Activated CD8-positive, alpha-beta memory T cell treated with anti-CD3 and anti-CD28 coated beads for 48 hours (primary cell): ENCODE measurements around the gene LRP4.

Experiments
- DNase-seq, 3 experiments: peaks; one replicate each; pipeline ENCODE4 v3.0.0-alpha.2; 2020; ENCODE audit warnings: low read depth in 2 of 3, low spot score in 2 of 3

LRP4 gene

DNA sequence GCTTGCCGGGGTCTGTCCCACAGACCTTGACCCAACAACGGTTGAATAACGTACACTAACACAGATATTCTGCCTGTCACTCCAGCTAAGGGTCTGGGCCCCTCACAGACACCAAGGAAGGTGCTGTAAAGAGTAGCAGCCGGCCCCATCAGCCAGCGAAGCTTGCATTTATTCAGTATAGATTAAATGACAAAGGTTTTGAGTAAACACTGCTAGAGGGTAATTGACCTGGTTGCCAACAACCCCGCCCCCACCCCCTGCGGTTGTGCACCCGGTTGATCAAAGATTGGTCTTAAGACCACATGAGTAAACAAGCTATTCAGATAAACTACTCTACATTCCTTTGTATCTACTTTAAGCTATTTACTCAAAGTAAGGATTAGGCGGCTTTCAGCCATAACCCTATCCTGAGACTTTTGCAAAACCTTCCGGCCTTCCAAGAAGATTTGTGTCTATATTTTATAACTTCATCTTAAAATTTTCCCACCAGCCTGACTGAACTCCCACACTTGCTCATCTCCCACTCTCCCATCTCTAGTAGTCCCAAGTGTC is 67.4 kb downstream of the LRP4 start:
- DNase-seq = no peak

DNA sequence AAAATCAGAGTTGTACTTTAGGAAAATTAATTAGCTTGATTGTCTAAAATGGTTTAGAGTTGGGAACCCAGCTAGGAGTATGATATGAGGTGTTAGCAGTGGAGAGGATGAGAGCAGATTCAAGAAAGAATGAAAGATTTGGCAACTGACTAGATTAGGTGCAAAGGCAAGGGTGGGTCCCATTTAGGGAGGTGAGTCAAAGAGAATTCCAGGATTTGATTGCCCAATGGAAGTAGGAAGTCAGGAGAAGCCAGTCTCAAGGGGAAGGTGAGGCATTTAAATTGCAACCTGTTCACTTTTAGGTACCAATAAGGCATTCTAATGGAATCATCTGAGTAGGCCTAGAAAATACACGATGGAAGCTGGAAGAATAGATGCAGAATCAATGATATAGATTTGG is 68.7 kb downstream of the LRP4 start:
- no peak for DNase-seq

DNA sequence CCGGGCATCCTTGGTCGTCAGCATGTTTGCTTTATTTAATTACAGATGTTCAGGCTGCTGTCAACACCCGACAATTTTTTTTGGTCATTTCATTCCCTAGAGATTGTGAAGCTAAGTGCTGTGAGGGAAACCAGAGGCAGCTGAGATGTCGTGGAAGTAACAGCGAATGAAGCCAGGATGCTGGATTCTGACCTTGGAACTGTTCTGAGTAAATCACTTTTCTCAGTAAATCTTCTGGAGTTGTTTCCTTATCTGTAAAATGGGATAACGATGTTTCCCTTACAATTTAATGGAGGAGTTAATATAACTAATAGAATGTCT is 71.9 kb downstream of the LRP4 start:
- no peak for DNase-seq

DNA sequence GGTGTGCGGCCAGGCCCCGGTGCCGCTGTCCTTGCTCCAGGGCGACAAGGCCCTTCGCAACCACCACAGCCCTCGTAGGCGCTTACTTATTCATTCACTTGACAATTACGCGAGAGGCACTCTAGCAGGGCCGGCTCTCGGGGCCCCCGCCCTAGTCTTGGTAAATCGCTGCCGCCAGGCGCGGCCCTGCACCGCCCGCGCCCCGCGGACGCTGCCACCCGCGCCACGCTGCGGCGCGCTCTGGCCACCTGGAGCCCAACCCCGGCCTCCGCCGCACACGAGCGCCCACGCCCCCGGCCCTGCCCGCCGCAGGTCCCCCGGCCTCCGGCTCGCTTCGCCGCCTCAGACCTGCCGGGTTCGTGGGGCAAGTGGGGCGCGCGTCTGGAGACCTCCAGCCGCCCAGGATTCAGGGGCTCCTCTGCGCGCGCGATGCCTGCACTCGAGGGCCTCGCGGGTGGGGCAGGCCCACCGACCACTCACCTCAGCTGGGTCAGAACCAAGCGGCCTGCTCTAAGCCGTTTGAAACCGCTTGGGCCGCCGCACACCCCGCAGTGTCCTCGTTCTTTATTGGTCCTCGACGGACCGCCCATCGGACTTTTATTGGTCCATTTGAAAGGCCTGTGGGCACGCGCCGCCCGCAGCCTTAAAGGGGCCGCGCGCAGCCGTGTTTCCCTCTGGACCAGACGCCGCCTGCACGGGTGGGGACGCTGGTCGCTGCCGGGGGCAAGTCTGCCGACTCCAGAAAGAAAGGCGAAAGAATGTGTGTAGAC is 72.4 kb downstream of the LRP4 start, which contains the start of gene CKAP5:
Gene CKAP5, minus strand, starts transcription at position 541 of the 770 bp plus-strand sequence. CDS start 25,049 bp downstream, outside the sequence.
- DNase-seq = peak; percentile 68 to 76 (median 73)

DNA sequence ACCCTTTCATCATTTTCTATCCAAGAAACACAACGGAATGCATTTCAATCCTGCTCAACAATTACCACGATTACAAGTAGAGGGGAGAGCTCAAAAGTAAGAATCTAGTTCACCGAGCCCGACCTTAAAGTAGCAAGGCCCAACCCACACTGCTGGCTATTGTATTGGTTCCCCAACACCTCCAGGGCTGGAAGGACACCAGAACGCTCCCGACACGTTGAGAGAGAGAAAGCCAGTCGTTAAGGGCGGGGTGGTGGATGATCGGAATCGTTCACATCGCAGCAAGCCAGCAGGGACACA is 73.0 kb downstream of the LRP4 start:
- no peak for DNase-seq

DNA sequence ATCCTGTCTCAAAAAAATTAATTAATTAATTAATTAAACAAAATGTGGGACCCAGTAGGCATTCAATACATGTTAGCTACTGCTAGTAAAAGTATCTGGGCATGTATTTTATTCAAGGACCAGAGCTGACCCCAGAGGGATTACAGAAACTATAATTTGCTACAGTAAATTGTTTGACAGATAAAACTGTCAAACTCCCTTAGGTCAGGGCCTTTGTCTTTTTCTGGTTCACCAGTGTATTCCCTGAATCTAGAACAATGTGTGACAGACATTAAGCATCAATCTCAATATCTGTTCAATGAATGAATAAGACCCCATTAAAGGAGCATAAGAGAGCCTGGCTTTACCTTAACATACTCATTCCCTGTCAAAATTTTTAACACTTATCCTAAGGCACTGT is 78.2 kb downstream of the LRP4 start:
- DNase-seq = no peak

DNA sequence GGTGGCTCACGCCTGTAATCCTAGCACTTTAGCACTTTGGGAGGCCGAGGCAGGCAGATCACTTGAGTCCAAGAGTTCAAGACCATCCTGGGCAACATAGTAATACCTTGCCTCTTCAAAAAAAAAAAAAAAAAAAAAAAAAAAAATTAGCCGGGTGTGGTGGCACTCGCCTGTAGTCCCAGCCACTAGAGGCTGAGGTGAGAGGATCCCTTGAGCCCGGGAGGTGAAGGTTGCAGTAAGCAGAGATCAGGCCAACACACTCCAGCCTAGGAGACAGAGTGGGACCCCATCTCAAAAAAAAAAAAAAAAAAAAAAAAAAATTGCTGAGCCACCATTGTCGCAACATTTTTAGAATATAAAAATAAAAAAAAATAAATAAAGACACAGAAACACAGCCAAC is 79.8 kb downstream of the LRP4 start:
- DNase-seq = no peak

DNA sequence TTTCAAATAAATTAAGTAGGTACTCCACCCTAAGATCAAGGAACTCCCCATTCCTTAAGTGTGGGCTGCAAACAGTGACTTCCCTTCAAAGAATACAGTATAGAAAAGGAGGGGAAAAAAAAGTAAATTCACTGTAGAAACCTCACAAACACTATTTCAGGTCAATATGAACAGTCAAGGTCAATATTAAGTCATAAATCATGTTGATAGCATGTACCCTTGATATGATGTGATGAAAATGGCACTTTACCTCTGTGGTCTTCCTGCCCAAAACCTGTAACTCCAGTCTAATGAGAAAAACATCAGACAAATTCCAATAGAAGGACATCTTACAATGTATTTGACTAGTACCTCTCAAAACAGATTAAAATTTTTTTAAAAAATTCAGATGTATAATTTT is 80.5 kb downstream of the LRP4 start:
- DNase-seq = no peak

DNA sequence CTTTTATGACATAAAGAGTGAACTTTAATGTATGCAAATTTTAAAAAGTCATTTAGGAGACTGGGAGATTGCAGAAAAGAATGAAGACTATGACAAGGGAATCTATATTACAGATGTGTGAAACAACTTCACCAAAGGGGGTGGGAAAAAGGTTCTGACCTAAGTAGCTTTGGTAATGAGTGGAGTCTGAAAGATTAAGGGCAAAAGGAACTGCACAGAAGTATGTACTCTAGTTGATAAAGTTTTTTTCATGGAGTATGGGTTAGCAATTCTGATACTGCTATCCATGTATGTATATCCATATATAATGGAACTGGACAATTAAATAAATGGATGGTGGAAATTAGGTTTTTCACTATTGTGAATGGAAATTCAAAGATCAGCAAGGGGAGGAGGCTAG is 81.5 kb downstream of the LRP4 start:
- DNase-seq = no peak

DNA sequence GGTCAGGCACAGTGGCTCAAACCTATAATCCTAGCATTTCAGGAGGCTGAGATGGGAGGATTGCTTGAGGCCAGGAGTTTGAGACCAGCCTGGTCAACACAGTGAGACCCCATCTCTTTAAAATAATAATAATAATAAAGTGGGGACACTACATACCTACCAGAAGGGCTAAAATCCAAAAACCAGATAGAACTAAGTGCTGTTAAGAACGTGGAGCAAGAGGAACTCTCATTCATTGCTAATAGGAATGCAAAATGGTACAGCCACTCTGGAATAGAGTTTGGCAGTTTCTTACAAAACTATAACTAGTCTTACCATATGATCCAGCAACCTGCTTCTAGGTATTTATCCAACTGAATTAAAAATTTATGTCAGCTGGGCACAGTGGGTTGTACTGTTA is 81.9 kb downstream of the LRP4 start:
- no peak for DNase-seq

DNA sequence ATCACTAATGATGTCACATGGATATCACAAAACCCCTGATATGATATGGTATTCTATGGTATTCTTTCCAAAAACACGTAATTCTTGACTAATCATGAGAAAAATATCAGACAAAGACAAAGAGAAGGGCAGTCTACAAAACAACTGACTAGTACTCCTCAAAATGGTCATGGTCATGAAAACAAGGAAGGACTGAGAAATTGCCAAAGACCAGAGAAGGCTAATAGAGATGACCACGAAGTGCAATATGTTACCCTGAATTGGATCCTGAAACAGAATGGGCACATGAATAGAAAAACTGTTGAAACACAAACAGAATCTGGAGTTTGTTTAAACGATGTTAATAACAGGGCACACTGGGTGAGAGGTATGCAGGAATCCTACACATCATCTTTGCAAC is 82.5 kb downstream of the LRP4 start:
- no peak for DNase-seq

DNA sequence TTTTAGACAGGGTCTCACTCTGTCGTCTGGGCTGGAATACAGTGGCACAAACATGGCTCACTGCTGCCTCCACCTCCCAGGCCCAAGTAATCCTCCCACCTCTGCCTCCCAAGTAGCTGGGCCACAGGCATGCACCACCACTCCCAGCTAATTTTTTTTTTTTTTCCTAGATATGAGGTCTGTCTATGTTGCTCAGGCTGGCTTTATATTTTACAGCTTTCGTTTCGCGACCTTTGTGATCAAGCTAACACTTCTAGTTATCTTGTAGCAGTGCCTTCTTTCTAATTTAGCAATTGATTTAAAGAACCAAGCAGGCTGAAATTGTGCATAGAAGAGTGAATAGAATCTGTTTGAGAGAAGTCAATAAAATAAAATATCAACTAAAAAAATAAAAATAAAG is 83.5 kb downstream of the LRP4 start:
- no peak for DNase-seq

DNA sequence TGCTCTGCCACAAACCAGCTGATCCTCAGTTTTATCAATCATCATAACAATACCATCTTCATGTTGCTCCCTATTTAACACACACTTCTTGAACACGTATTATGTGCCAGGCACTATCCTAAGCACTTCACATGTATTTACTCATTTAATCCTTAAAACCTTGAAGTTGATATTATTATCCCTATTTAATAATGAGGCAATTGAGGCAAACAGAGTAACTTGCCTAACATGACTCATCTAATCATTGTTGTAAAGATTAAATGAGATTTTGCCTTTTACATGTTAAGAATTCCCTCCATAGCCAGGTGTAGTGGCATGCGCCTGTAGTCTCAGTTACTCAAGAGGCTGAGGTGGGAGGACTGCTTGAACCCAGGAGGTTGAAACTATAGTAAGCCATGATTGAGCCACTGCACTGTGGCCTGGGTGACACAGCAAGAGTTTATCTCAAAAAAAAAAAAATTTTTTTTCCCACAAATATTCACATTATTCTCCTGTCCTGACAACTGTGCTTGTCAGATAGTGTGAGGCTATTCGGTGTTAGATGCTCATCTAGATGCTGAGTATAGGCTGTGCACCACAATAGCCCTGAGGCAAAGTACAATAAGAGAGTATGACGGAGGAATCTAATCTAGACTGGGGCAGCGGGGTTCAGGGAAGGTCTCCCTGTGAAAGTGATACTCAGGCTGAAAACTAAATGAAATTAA is 85.7 kb downstream of the LRP4 start:
- no peak for DNase-seq

DNA sequence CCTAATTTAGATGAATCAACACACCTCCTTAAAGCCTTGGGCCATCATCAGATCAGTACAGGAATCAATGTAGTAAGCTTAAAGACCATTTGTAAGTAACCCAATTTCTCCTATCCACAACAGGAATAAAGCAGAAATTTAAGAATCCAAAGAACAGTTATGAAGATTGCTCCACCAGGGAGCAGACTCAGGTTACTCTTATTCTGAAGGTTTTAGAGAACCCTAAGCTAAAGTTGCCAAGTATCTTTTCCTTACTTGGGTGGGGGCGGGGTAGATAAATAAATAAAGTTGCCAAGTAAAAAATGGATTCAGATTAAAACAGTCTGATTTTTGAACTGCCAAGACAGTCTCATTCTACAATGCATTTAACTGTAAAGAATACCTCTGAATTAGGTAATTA is 90.4 kb downstream of the LRP4 start:
- no peak for DNase-seq

DNA sequence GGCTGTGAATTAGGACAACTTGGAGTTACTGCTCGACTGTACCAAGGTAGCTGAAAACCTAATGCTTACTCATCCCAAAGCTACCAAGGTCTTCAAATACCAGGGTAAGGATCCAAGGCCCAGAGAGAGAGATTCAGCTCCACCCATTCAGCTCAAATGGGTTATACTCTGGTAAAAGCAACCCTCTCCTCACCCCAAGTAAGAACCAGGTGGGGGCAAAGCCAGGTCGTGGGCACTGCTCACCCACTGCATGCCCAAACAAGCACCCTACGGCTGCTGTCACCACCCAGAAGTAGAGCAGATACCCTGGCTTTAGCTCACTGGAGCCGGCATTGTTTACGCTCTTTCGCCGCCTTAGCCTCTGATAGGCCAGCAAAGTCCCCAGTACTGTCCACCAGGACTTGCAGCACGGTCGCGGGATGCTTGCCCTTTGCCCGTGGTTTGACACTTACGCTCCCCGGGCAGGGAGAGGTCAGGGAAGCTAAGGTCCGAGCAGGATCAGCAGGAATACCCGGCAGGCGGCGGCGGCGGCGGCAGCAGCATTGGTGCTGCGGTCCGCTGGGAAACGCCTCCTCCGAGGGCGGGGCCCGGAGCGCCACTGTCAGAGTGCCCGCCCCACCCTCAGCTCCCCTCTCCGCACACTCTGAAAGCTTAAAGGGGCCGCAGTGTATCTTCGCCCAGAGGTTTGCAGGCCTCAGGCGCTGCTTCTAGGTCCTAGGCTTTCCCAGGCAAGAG is 91.9 kb downstream of the LRP4 start:
- peak; percentile 35 to 47 (median 40) for DNase-seq

DNA sequence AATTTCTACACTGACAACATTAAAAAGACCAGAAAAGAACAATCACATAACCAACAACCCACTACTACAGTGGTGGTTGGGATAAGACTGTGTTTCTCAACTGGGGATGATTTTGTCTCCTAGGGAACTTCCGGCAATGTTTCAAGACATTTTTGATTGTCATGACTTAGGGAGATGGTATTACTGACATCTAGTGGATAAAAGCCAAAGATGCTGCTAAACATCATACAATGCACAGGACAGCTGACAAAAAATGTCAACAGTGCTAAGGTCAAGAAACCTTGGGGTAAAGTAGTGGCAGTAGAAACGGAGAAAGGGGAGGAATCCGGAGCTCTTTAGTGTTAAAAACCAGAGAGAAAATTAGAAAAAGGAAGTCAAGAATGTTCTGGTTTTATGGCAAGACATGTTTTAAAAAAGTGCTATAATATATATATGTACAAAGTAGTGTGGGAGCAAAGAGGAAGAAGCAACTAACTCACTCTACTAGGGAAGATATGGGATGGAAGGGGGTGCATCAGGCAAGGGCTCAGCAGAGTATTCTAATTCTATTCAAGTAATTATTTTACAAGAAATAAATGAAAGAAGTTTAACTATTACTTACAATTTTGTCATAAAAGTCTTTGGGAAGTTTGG is 109.4 kb downstream of the LRP4 start:
- DNase-seq = no peak
